Measurements from ENCODE around the gene SLC9A2. TPM values are rescaled to one million over a fixed set of nuclear protein-coding genes. Genes with fewer than 3 reads are reported as not detected.

The SLC9A2 gene
- total and polyA plus RNA-seq, 10 donors: 0.02 to 0.20 TPM; not detected in 8

GRCh38 chr2:102630458-102630857, 11.1 kb downstream of the SLC9A2 start:
- intact Hi-C loops (cut with DNase I; ENCODE audit: low total_unique reads): no loop called here
- TF ChIP-seq CTCF (IDR thresholded peaks at IDR 0.05 in 8 of 11, conservative IDR thresholded peaks at IDR 0.05 in 3 of 11) (no peak), POLR2AphosphoS5 (IDR thresholded peaks at IDR 0.05) (no peak), POLR2A (IDR thresholded peaks at IDR 0.05) (no peak)

GRCh38 chr2:102632380-102633175, 13.2 kb downstream of the SLC9A2 start:
- Histone ChIP-seq H3K27me3 (replicated peaks in 1 of 7) (peaks cover 0 to 7% (median 0%) of the 10 kb centered on the region in 7 donors), H3K4me3 (no peak overlapping the region), H3K9me3 (no peaks in the 10 kb centered on the region), H3K27ac (no peak overlapping the region), H3K36me3 (no peaks in the 10 kb centered on the region), H3K4me1 (no peaks in the 10 kb centered on the region)
- intact Hi-C loops (cut with DNase I; ENCODE audit: low total_unique reads): no loop called here
- TF ChIP-seq CTCF (IDR thresholded peaks at IDR 0.05 in 8 of 11, conservative IDR thresholded peaks at IDR 0.05 in 3 of 11) (no peak), POLR2AphosphoS5 (IDR thresholded peaks at IDR 0.05) (no peak), POLR2A (IDR thresholded peaks at IDR 0.05) (no peak)
- WGBS, 5 donors: 76 to 90% (median 84%) methylated on average over 4 of the region's 4 CpGs
- DNase-seq: no peak

More at GRCh38 chr2:102630458-102630857, 11.1 kb downstream of the SLC9A2 start:
- Histone ChIP-seq H3K27me3 (replicated peaks in 1 of 7) (no peaks in the 10 kb centered on the region), H3K9me3 (peaks cover 0 to 5% (median 2%) of the 10 kb centered on the region in 8 donors), H3K27ac (no peak overlapping the region), H3K36me3 (no peaks in the 10 kb centered on the region), H3K4me1 (no peaks in the 10 kb centered on the region), H3K4me3 (no peak overlapping the region)
- WGBS, 5 donors: 69 to 79% (median 78%) methylated on average over 4 of the region's 4 CpGs
- no peak for DNase-seq

GRCh38 chr2:102634831-102635241, 15.5 kb downstream of the SLC9A2 start:
- no peak for DNase-seq
- H3K27me3 ChIP-seq (replicated peaks in 1 of 7): peaks cover 0 to 8% (median 0%) of the 10 kb centered on the region in 7 donors
- WGBS, 5 donors: 83 to 94% (median 89%) methylated on average over 6 of the region's 6 CpGs
- H3K4me1 ChIP-seq: no peaks in the 10 kb centered on the region
- no peak overlapping the region for H3K4me3 ChIP-seq
- no peaks in the 10 kb centered on the region for H3K9me3 ChIP-seq
- no peaks in the 10 kb centered on the region for H3K36me3 ChIP-seq
- intact Hi-C loops (cut with DNase I; ENCODE audit: low total_unique reads): no loop called here
- TF ChIP-seq CTCF (IDR thresholded peaks at IDR 0.05 in 8 of 11, conservative IDR thresholded peaks at IDR 0.05 in 3 of 11): no peak
- TF ChIP-seq POLR2A (IDR thresholded peaks at IDR 0.05): no peak
- TF ChIP-seq POLR2AphosphoS5 (IDR thresholded peaks at IDR 0.05): no peak
- H3K27ac ChIP-seq: no peak overlapping the region

DNA sequence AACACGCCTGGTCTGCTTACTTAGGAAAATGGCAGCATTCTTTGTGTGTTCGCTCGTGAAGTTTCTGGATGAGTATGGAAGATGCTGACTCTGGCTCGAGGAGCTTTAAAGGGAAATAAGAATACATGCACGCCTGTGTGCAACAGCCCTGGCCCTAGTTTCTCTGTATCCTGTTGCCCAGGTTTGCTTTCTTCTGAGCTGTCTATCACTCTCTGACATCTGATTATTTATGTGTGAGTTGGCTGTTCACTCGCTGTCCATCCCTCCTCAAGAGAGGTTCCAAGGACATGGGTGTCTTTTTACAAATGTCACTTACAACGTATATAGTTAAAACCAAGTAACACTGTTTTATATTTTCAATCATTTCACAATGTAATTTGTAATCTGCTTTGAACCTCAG, 16.0 kb downstream of the SLC9A2 start:
- Histone ChIP-seq H3K27me3 (replicated peaks in 1 of 7) (peaks cover 0 to 11% (median 0%) of the 10 kb centered on the region in 7 donors), H3K4me3 (no peak overlapping the region), H3K9me3 (no peaks in the 10 kb centered on the region), H3K36me3 (no peaks in the 10 kb centered on the region), H3K4me1 (no peaks in the 10 kb centered on the region), H3K27ac (no peak overlapping the region)
- no peak for DNase-seq
- intact Hi-C loops (cut with DNase I; ENCODE audit: low total_unique reads): no loop called here
- TF ChIP-seq CTCF (IDR thresholded peaks at IDR 0.05 in 8 of 11, conservative IDR thresholded peaks at IDR 0.05 in 3 of 11) (no peak), POLR2A (IDR thresholded peaks at IDR 0.05) (no peak), POLR2AphosphoS5 (IDR thresholded peaks at IDR 0.05) (no peak)
- 87 to 94% (median 90%) methylated on average over 7 of the region's 7 CpGs for WGBS, 5 donors
